Naive thymus-derived CD4-positive, alpha-beta T cell (primary cell): ENCODE data around the gene MED13L. TPM values are rescaled to one million over a fixed set of nuclear protein-coding genes. Genes with fewer than 3 reads are reported as not detected.

Experiments
- ATAC-seq: fragments of 150-1000 bp; cut with Tn5 transposase; 2 replicates; pipeline ENCODE4 v1.10.0; 2021; ENCODE audit warnings: mild to moderate bottlenecking, moderate library complexity
- CTCF ChIA-PET: fragments of 350-600 bp; sonication (Branson Sonifier 250); formaldehyde crosslinking; loops from one replicate; lab custom pipeline; 2021; ENCODE audit warnings: antibody characterized with exemption; lab: Charles Lee
- POLR2A ChIA-PET: fragments of 350-600 bp; sonication (Branson Sonifier 250); formaldehyde crosslinking; loops from one replicate; lab custom pipeline; 2021; ENCODE audit warnings: antibody characterized with exemption, inconsistent platforms; lab: Charles Lee
- DNase-seq, 9 donors: peaks; one replicate each; pipeline versions ENCODE4 v3.0.0 to v3.0.0-alpha.2; 2020 to 2022; ENCODE audit warnings: mixed read lengths in 1 of 9
- H3K27ac ChIP-seq: one replicate; pipeline ENCODE4 v1.7.0; 2013; ENCODE audit warnings: mild to moderate bottlenecking, low read depth, low read length, moderate library complexity
- H3K27me3 ChIP-seq, 2 donors: one replicate each; pipeline ENCODE4 v1.7.0; 2013; ENCODE audit warnings: low read length in 2 of 2, mild to moderate bottlenecking in 2 of 2, moderate library complexity in 2 of 2; ENCODE audit not compliant: control insufficient read depth in 2 of 2, insufficient read depth in 2 of 2
- H3K36me3 ChIP-seq, 3 experiments: 1 replicate in 2 of 3; 2 replicates in 1 of 3; pipeline ENCODE4 v1.7.0; 2013; ENCODE audit warnings: low read length in 3 of 3, mild to moderate bottlenecking in 3 of 3, moderate library complexity in 1 of 3; ENCODE audit not compliant: insufficient read depth in 3 of 3, control insufficient read depth in 2 of 3
- H3K4me1 ChIP-seq, 2 donors: one replicate each; pipeline ENCODE4 v1.7.0; 2013; ENCODE audit warnings: low read length in 2 of 2, mild to moderate bottlenecking in 2 of 2, moderate library complexity in 1 of 2; ENCODE audit not compliant: control insufficient read depth in 2 of 2, insufficient read depth in 2 of 2
- H3K4me3 ChIP-seq: 2 replicates; pipeline ENCODE4 v1.7.0; 2013; ENCODE audit warnings: mild to moderate bottlenecking, low read length
- H3K9me3 ChIP-seq, 3 experiments: 1 replicate in 2 of 3; 2 replicates in 1 of 3; pipeline ENCODE4 v1.7.0; 2013; ENCODE audit warnings: low read length in 3 of 3; ENCODE audit not compliant: control insufficient read depth in 2 of 3
- H3K27ac Mint-ChIP-seq, 9 donors: one replicate each; pipeline ENCODE4 v1.8.0; 2020 to 2022; ENCODE audit warnings: mixed read lengths in 9 of 9, mild to moderate bottlenecking in 8 of 9, moderate library complexity in 5 of 9, inconsistent platforms in 2 of 9
- H3K27me3 Mint-ChIP-seq, 5 donors: one replicate each; pipeline ENCODE4 v1.8.0; 2021 to 2022; ENCODE audit warnings: mixed read lengths in 5 of 5, mild to moderate bottlenecking in 1 of 5
- H3K36me3 Mint-ChIP-seq, 5 donors: one replicate each; pipeline ENCODE4 v1.8.0; 2020 to 2022; ENCODE audit warnings: mixed read lengths in 5 of 5, mild to moderate bottlenecking in 3 of 5, inconsistent platforms in 1 of 5
- H3K4me1 Mint-ChIP-seq, 7 donors: one replicate each; pipeline ENCODE4 v1.8.0; 2020 to 2022; ENCODE audit warnings: mixed read lengths in 7 of 7, mild to moderate bottlenecking in 3 of 7, inconsistent platforms in 1 of 7
- H3K4me3 Mint-ChIP-seq, 10 donors: one replicate each; pipeline ENCODE4 v1.8.0; 2020 to 2022; ENCODE audit warnings: mild to moderate bottlenecking in 10 of 10, mixed read lengths in 10 of 10, moderate library complexity in 6 of 10, inconsistent platforms in 2 of 10
- H3K9me3 Mint-ChIP-seq, 11 donors: one replicate each; pipeline ENCODE4 v1.8.0; 2020 to 2022; ENCODE audit warnings: mixed read lengths in 11 of 11, mild to moderate bottlenecking in 4 of 11, inconsistent platforms in 1 of 11, moderate library complexity in 1 of 11
- intact Hi-C, 2 donors: fragments of 100-400 bp; cut with micrococcal nuclease; formaldehyde crosslinking; loops; one replicate each; pipeline ENCODE4 v1.15.1; 2023
- polyA plus RNA-seq, 2 donors: library from polyadenylated mRNA; unstranded; fragments of 300-500 nt; fragmentation: Illumina TruSeq; gene quantifications; one replicate each; pipeline ENCODE4 v1.2.3, GENCODE V29; 2021
- total RNA-seq, 6 experiments: library from RNA in 5 of 6; stranded (reverse) in 5 of 6; gene quantifications; 1 replicate in 5 of 6; 2 replicates in 1 of 6; pipeline ENCODE4 v1.2.3 and lab custom pipeline; 2021 to 2026

MED13L gene
- total and polyA plus RNA-seq, 7 experiments from 2014 or later, result 8.3 to 283 (median 155) TPM

- intact Hi-C loops, result no loop called here
- CTCF ChIA-PET, result no interaction called here
- Mint-ChIP-seq H3K4me1 (peaks cover 9 to 27% (median 15%) of the 10 kb centered on the region in 7 donors), H3K36me3 (no peaks in the 10 kb centered on the region), H3K27ac (peak overlapping the region in 3 of 9 donors; percentile 41 to 79 (median 56)), H3K27me3 (peaks cover 0 to 10% (median 0%) of the 10 kb centered on the region in 5 donors), H3K4me3 (peak overlapping the region in 7 of 10 donors; percentile 20 to 85 (median 40)), H3K9me3 (peaks cover 0 to 3% (median 0%) of the 10 kb centered on the region in 11 donors)
- no peak for ATAC-seq
- H3K4me3 ChIP-seq, result no peak overlapping the region
- no peaks in the 10 kb centered on the region for H3K9me3 ChIP-seq
- POLR2A ChIA-PET, result no interaction called here
- H3K27me3 ChIP-seq, result no peaks in the 10 kb centered on the region
- DNase-seq, result no peak
- no peak overlapping the region for H3K27ac ChIP-seq
- H3K36me3 ChIP-seq, result no peaks in the 10 kb centered on the region
- H3K4me1 ChIP-seq, result no peaks in the 10 kb centered on the region
These were observed 5.1 kb upstream of the MED13L start for GRCh38 chr12:116282371-116283286.

DNA sequence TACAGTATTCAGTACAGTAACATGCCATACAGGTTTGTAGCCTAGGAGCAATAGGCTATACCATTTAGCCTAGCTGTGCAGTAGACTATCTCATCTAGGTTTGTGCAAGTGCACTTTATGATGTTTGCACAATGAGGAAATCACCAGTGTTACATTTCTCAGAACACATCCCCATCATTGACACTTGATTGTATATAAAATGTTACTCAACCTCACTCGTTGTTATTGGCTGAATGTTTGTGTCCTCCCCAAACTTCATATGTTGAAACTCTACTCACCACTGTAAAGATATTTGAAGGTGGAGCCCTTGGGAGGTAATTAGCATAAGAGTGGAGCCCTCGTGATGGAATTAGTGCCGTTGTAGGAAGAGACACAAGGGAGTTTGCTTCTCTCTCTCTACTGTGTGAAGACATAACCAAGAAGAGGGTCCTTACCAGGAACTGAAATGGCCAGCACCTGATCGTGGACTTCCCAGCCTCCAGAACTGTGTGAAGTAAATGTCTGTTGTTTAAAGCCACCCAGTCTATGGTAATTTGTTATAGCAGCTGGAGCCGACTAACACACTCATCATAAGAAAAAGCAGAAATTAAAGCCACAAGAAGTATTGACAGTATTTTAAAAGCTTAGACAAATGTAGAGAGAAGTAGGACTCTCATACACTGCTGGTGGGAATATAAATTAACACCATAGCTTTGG is 3.2 kb upstream of the MED13L start:
- POLR2A ChIA-PET, result no interaction called here

DNA sequence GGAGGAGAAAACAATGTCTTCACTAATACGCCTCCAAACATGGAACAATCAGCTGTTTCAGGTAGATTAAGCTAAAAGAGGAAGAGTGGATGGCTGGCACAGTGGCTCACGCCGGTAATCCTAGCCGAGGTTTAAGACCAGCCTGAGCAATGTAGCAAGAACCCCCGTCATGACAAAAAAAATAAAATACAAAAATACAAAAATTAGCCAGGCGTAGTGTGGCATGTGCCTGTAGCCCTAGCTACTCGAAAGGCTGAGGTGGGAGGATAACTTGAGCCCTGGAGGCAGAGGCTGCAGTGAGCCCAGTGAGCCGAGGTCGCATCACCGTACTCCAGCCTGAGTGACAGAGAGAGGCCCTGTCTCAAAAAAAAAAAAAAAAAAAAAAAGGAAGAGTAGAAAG is 1.2 kb upstream of the MED13L start:
- Histone ChIP-seq H3K9me3 (no peaks in the 10 kb centered on the region), H3K4me1 (peaks cover 13 to 15% of the 10 kb centered on the region in 2 donors), H3K27me3 (no peaks in the 10 kb centered on the region), H3K36me3 (peaks cover 0 to 5% (median 0%) of the 10 kb centered on the region in 3 experiments), H3K4me3 (no peak overlapping the region), H3K27ac (no peak overlapping the region)
- peaks cover 31 to 49% (median 35%) of the 10 kb centered on the region in 7 donors for H3K4me1 Mint-ChIP-seq
- no peak for DNase-seq
- peaks cover 0 to 7% (median 0%) of the 10 kb centered on the region in 11 donors for H3K9me3 Mint-ChIP-seq
- H3K4me3 Mint-ChIP-seq, result peak overlapping the region; percentile 85 to 99 (median 90)
- ChIA-PET CTCF (interaction anchor here (0.6 to 1.6 kb wide), 3 partner anchors 80 to 281 kb away, joined by 3 to 4 read pairs (median 3); no protein-coding TSS in a partner anchor), POLR2A (interaction anchor here (0.5 to 1.2 kb wide), 4 partner anchors 14 to 281 kb away, joined by 3 to 6 read pairs (median 4); partner anchors contain the start of gene MAP1LC3B2)
- no peak for ATAC-seq
- intact Hi-C loops, result loop anchor here (5.0 kb wide), 2 partner anchors 81 to 281 kb away; no protein-coding TSS in a partner anchor
- H3K27ac Mint-ChIP-seq, result peak overlapping the region in 8 of 9 donors; percentile 40 to 92 (median 87)
- peaks cover 0 to 7% (median 0%) of the 10 kb centered on the region in 5 donors for H3K27me3 Mint-ChIP-seq
- H3K36me3 Mint-ChIP-seq, result peaks cover 0 to 8% (median 2%) of the 10 kb centered on the region in 5 donors

More for the DNA sequence above, 3.2 kb upstream of the MED13L start:
- H3K36me3 Mint-ChIP-seq, result peaks cover 0 to 8% (median 0%) of the 10 kb centered on the region in 5 donors
- H3K36me3 ChIP-seq, result peaks cover 0 to 5% (median 0%) of the 10 kb centered on the region in 3 experiments
- peaks cover 0 to 7% (median 0%) of the 10 kb centered on the region in 11 donors for H3K9me3 Mint-ChIP-seq
- intact Hi-C loops, result no loop called here
- peaks cover 10 to 35% (median 18%) of the 10 kb centered on the region in 7 donors for H3K4me1 Mint-ChIP-seq
- ATAC-seq, result no peak
- H3K27me3 Mint-ChIP-seq, result peaks cover 0 to 9% (median 0%) of the 10 kb centered on the region in 5 donors
- H3K27ac ChIP-seq, result no peak overlapping the region
- no peak for DNase-seq
- no peaks in the 10 kb centered on the region for H3K9me3 ChIP-seq
- no peak overlapping the region for H3K4me3 Mint-ChIP-seq
- H3K4me3 ChIP-seq, result no peak overlapping the region
- H3K27ac Mint-ChIP-seq, result no peak overlapping the region
- H3K4me1 ChIP-seq, result no peaks in the 10 kb centered on the region
- no peaks in the 10 kb centered on the region for H3K27me3 ChIP-seq
- CTCF ChIA-PET, result interaction anchor here (0.7 kb wide), 1 partner anchor 32 kb away, joined by 4 read pairs; no protein-coding TSS in a partner anchor

GRCh38 chr12:116278279-116278626 is 760 bp upstream of the MED13L start:
- H3K36me3 Mint-ChIP-seq, result peaks cover 0 to 8% (median 3%) of the 10 kb centered on the region in 5 donors
- peaks cover 0 to 7% (median 0%) of the 10 kb centered on the region in 11 donors for H3K9me3 Mint-ChIP-seq
- no peaks in the 10 kb centered on the region for H3K27me3 ChIP-seq
- POLR2A ChIA-PET, result interaction anchor here (0.5 to 1.2 kb wide), 5 partner anchors 15 to 281 kb away, joined by 3 to 6 read pairs (median 4); partner anchors contain the start of gene MAP1LC3B2
- H3K4me1 Mint-ChIP-seq, result peaks cover 35 to 53% (median 39%) of the 10 kb centered on the region in 7 donors
- CTCF ChIA-PET, result interaction anchor here (0.6 to 1.6 kb wide), 4 partner anchors 80 to 281 kb away, joined by 3 to 4 read pairs (median 3); no protein-coding TSS in a partner anchor
- H3K4me3 ChIP-seq, result peak overlapping the region; percentile 55
- H3K9me3 ChIP-seq, result no peaks in the 10 kb centered on the region
- no peak overlapping the region for H3K27ac ChIP-seq
- peaks cover 13 to 19% of the 10 kb centered on the region in 2 donors for H3K4me1 ChIP-seq
- H3K36me3 ChIP-seq, result peaks cover 0 to 5% (median 0%) of the 10 kb centered on the region in 3 experiments
- DNase-seq (no peak), ATAC-seq (no peak)
- H3K27ac Mint-ChIP-seq, result peak overlapping the region; percentile 40 to 92 (median 89)
- intact Hi-C loops, result loop anchor here (5.0 kb wide), 2 partner anchors 81 to 281 kb away; no protein-coding TSS in a partner anchor
- H3K4me3 Mint-ChIP-seq, result peak overlapping the region; percentile 85 to 99 (median 90)
- H3K27me3 Mint-ChIP-seq, result peaks cover 0 to 7% (median 0%) of the 10 kb centered on the region in 5 donors

GRCh38 chr12:116276652-116277466 is 634 bp downstream of the MED13L start:
- POLR2A ChIA-PET, result interaction anchor here (0.6 to 1.1 kb wide), 13 partner anchors 12 to 382 kb away, joined by 3 to 5 read pairs (median 4); no protein-coding TSS in a partner anchor
- peak overlapping the region; percentile 92 to 99 (median 98) for H3K4me3 Mint-ChIP-seq
- CTCF ChIA-PET, result interaction anchor here (0.6 to 1.1 kb wide), 6 partner anchors 10 to 352 kb away, joined by 3 to 5 read pairs (median 4); no protein-coding TSS in a partner anchor

More at GRCh38 chr12:116276652-116277466, 634 bp downstream of the MED13L start:
- no peaks in the 10 kb centered on the region for H3K9me3 ChIP-seq
- H3K27ac ChIP-seq, result peak overlapping the region; percentile 68
- peaks cover 0 to 5% (median 0%) of the 10 kb centered on the region in 3 experiments for H3K36me3 ChIP-seq
- ATAC-seq, result peak; percentile 57
- peak overlapping the region; percentile 91 to 97 (median 94) for H3K27ac Mint-ChIP-seq
- peak overlapping the region; percentile 82 for H3K4me3 ChIP-seq
- peaks cover 0 to 8% (median 3%) of the 10 kb centered on the region in 5 donors for H3K36me3 Mint-ChIP-seq
- no peaks in the 10 kb centered on the region for H3K27me3 ChIP-seq
- peaks cover 0 to 7% (median 0%) of the 10 kb centered on the region in 5 donors for H3K27me3 Mint-ChIP-seq
- peaks cover 13 to 20% of the 10 kb centered on the region in 2 donors for H3K4me1 ChIP-seq
- peaks cover 0 to 9% (median 0%) of the 10 kb centered on the region in 11 donors for H3K9me3 Mint-ChIP-seq
- peak; percentile 62 to 77 (median 74) for DNase-seq
- H3K4me1 Mint-ChIP-seq, result peaks cover 34 to 48% (median 38%) of the 10 kb centered on the region in 7 donors
- intact Hi-C loops, result loop anchor here (1.0 to 5.0 kb wide), 22 partner anchors 40 to 1784 kb away; partner anchors contain the start of genes MAP1LC3B2 (in 2 of the 2), RNFT2 (in 2 of the 2), SPRING1 (in 2 of the 2) and WSB2 (in 1 of the 2)
